HCT116 (cell line): Measurements from ENCODE around the gene CLEC4G. TPM values are rescaled to one million over a fixed set of nuclear protein-coding genes. Genes with fewer than 3 reads are reported as not detected.

Experiments
- ATAC-seq: fragments of 200-7000 bp; cut with Tn5 transposase; 2 replicates; pipeline ENCODE4 v1.9.1; 2020; ENCODE audit warnings: mild to moderate bottlenecking, moderate library complexity
- BruUV-seq: library from RNA; stranded (reverse); fragments of 400-500 nt; replicated peaks from 2 replicates; lab custom pipeline; 2021; lab: Mats Ljungman, UMichigan
- CTCF ChIA-PET: fragments of 300-600 bp; sonication (Branson Sonifier 250); formaldehyde crosslinking; loops from one replicate; lab custom pipeline; 2021; ENCODE audit warnings: antibody characterized with exemption; lab: Charles Lee
- POLR2A ChIA-PET: fragments of 300-600, 350-600 bp; sonication (Branson Sonifier 250); formaldehyde crosslinking; loops from one replicate; lab custom pipeline; 2021; ENCODE audit warnings: antibody characterized with exemption; lab: Charles Lee
- RAD21 ChIA-PET, 2 experiments: fragments of 300-600 bp; sonication (Branson Sonifier 250); formaldehyde crosslinking; loops; one replicate each; lab custom pipeline; 2023; ENCODE audit warnings: low total read pairs in 2 of 2; ENCODE audit not compliant: uncharacterized antibody in 2 of 2, unreplicated experiment in 2 of 2, low non-redundant PET in 1 of 2; lab: Charles Lee
- DNase-seq: peaks from one replicate; pipeline ENCODE4 v3.0.0-alpha.2; 2010; ENCODE audit warnings: low read depth, low spot score
- H2AFZ ChIP-seq: fragments of 200-600 bp; shearing (Covaris generic), sonication (generic); 2 replicates; pipeline ENCODE4 v1.6.1; 2017; ENCODE audit warnings: low read depth, mixed run types, mixed read lengths, antibody characterized with exemption, low read length; ENCODE audit not compliant: poor library complexity, severe bottlenecking
- H3K27ac ChIP-seq: 2 replicates; pipeline ENCODE4 v1.5.1; 2012; ENCODE audit warnings: low read depth, low read length
- H3K27me3 ChIP-seq: fragments of 200-600 bp; sonication (generic); 2 replicates; pipeline ENCODE4 v1.6.1; 2016; ENCODE audit warnings: mixed run types, low read length, mixed read lengths; ENCODE audit not compliant: insufficient read depth
- H3K36me3 ChIP-seq, 2 experiments: fragments of 200-500 bp in 1 of 2; fragments of 200-600 bp in 1 of 2; sonication (Bioruptor generic) in 1 of 2; sonication (generic) in 1 of 2; 2 replicates each; pipeline versions ENCODE4 v1.5.1 to v1.6.1; 2014 to 2016; ENCODE audit warnings: low read length in 2 of 2, inconsistent platforms in 1 of 2, mixed read lengths in 1 of 2, mixed run types in 1 of 2; ENCODE audit not compliant: insufficient read depth in 2 of 2, control insufficient read depth in 1 of 2
- H3K4me1 ChIP-seq, 2 experiments: fragments of 200-600 bp in 1 of 2; sonication (generic) in 1 of 2; 2 replicates each; pipeline versions ENCODE4 v1.5.1 to v1.6.1; 2012 to 2017; ENCODE audit warnings: low read length in 2 of 2, inconsistent platforms in 1 of 2, mild to moderate bottlenecking in 1 of 2, mixed read lengths in 1 of 2, mixed run types in 1 of 2, moderate library complexity in 1 of 2; ENCODE audit not compliant: insufficient read depth in 2 of 2, control insufficient read depth in 1 of 2
- H3K4me2 ChIP-seq: fragments of 200-600 bp; sonication (generic); 2 replicates; pipeline ENCODE4 v1.6.1; 2017; ENCODE audit warnings: mixed run types, low read length, mixed read lengths
- H3K4me3 ChIP-seq, 2 experiments: fragments of 200-600 bp in 1 of 2; sonication (generic) in 1 of 2; replicated peaks in 1 of 2; 2 replicates each; pipeline ENCODE4 v1.5.1; 2011 to 2016; ENCODE audit warnings: low read length in 2 of 2, control low read depth in 1 of 2, low read depth in 1 of 2, mild to moderate bottlenecking in 1 of 2, mixed read lengths in 1 of 2, mixed run types in 1 of 2
- H3K79me2 ChIP-seq: fragments of 200-600 bp; sonication (generic); 2 replicates; pipeline ENCODE4 v1.6.1; 2017; ENCODE audit warnings: mild to moderate bottlenecking, mixed run types, low read length, moderate library complexity, mixed read lengths; ENCODE audit not compliant: insufficient read depth
- H3K9ac ChIP-seq: fragments of 200-600 bp; sonication (generic); 2 replicates; pipeline ENCODE4 v1.6.1; 2016; ENCODE audit warnings: low read length, mixed read lengths
- H3K9me2 ChIP-seq: fragments of 200-600 bp; sonication (generic), shearing (Covaris generic); 2 replicates; pipeline ENCODE4 v1.6.1; 2017; ENCODE audit warnings: mixed run types, mild to moderate bottlenecking, moderate library complexity; ENCODE audit not compliant: insufficient read depth
- H3K9me3 ChIP-seq, 2 experiments: fragments of 200-500 bp in 1 of 2; fragments of 200-600 bp in 1 of 2; sonication (Bioruptor generic) in 1 of 2; sonication (generic) in 1 of 2; 2 replicates each; pipeline ENCODE4 v1.6.1; 2014 to 2017; ENCODE audit warnings: low read length in 2 of 2, mixed read lengths in 2 of 2, inconsistent platforms in 1 of 2, low read depth in 1 of 2, mild to moderate bottlenecking in 1 of 2, mixed run types in 1 of 2, moderate library complexity in 1 of 2; ENCODE audit not compliant: control insufficient read depth in 1 of 2, insufficient read depth in 1 of 2
- H4K20me1 ChIP-seq: fragments of 200-600 bp; sonication (generic), shearing (Covaris generic); 2 replicates; pipeline ENCODE4 v1.6.1; 2017; ENCODE audit warnings: mixed run types, mild to moderate bottlenecking, moderate library complexity; ENCODE audit not compliant: insufficient read depth
- CBX3 ChIP-seq: IDR thresholded peaks from 2 replicates; pipeline ENCODE4 v1.6.1; 2012; ENCODE audit warnings: low read depth
- CEBPB ChIP-seq: IDR thresholded peaks from 2 replicates; pipeline ENCODE4 v1.6.1; 2012; ENCODE audit warnings: low read depth
- EGR1 ChIP-seq: IDR thresholded peaks from 2 replicates; pipeline ENCODE4 v1.6.1; 2012; ENCODE audit warnings: low read depth
- ELF1 ChIP-seq: IDR thresholded peaks from 2 replicates; pipeline ENCODE4 v1.6.1; 2012; ENCODE audit warnings: low read depth, borderline replicate concordance
- FOSL1 ChIP-seq: IDR thresholded peaks from 2 replicates; pipeline ENCODE4 v1.6.1; 2012; ENCODE audit warnings: low read depth
- JUND ChIP-seq: IDR thresholded peaks from 2 replicates; pipeline ENCODE4 v1.6.1; 2012
- POLR2AphosphoS5 ChIP-seq: IDR thresholded peaks from 2 replicates; pipeline ENCODE4 v1.6.1; 2011; ENCODE audit warnings: mild to moderate bottlenecking, low read depth, low read length, moderate library complexity
- RAD21 ChIP-seq: IDR thresholded peaks from 2 replicates; pipeline ENCODE4 v1.6.1; 2012; ENCODE audit warnings: low read depth, mild to moderate bottlenecking
- SIN3A ChIP-seq: IDR thresholded peaks from 2 replicates; pipeline ENCODE4 v1.6.1; 2012; ENCODE audit warnings: low read depth
- SP1 ChIP-seq: IDR thresholded peaks from 2 replicates; pipeline ENCODE4 v1.6.1; 2012; ENCODE audit warnings: low read depth
- TCF7L2 ChIP-seq: IDR thresholded peaks from 2 replicates; pipeline ENCODE4 v1.7.0; 2011; ENCODE audit warnings: borderline replicate concordance, inconsistent platforms; ENCODE audit not compliant: insufficient read depth, insufficient read length; ENCODE audit errors: extremely low read depth
- YY1 ChIP-seq: IDR thresholded peaks from 2 replicates; pipeline ENCODE4 v1.6.1; 2011; ENCODE audit warnings: low read length, low read depth, moderate library complexity, mild to moderate bottlenecking; ENCODE audit not compliant: insufficient replicate concordance; ENCODE audit errors: extremely low read depth
- ZBTB33 ChIP-seq: IDR thresholded peaks from 2 replicates; pipeline ENCODE4 v1.6.1; 2011; ENCODE audit warnings: mild to moderate bottlenecking, low read length, moderate library complexity; ENCODE audit not compliant: insufficient replicate concordance; ENCODE audit errors: extremely low read depth
- ZFX ChIP-seq: fragments of 450-650 bp; IDR thresholded peaks from 2 replicates; pipeline ENCODE4 v1.6.1; 2017
- ZNF274 ChIP-seq: fragments of 200-500 bp; sonication (Bioruptor generic); IDR thresholded peaks from 2 replicates; pipeline ENCODE4 v1.6.1; 2014; ENCODE audit warnings: mild to moderate bottlenecking, low read depth, low read length, inconsistent platforms
- intact Hi-C: fragments of 100-400 bp; cut with micrococcal nuclease; formaldehyde crosslinking; loops from 2 replicates; pipeline ENCODE4 v1.10.0; 2022
- total RNA-seq: library from RNA; stranded (reverse); gene quantifications from one replicate; pipeline ENCODE4 v1.2.1, GENCODE V29; 2021; ENCODE audit not compliant: unreplicated experiment
- TF ChIP-seq, protein P1 (sequence below): IDR thresholded peaks from 2 replicates; pipeline ENCODE4 v1.6.1; 2012
- TF ChIP-seq, protein P2 (sequence below): IDR thresholded peaks from 2 replicates; pipeline ENCODE4 v1.6.1; 2012; ENCODE audit warnings: low read depth

CLEC4G gene
- total RNA-seq, 1 experiment from 2014 or later, result not detected

DNA sequence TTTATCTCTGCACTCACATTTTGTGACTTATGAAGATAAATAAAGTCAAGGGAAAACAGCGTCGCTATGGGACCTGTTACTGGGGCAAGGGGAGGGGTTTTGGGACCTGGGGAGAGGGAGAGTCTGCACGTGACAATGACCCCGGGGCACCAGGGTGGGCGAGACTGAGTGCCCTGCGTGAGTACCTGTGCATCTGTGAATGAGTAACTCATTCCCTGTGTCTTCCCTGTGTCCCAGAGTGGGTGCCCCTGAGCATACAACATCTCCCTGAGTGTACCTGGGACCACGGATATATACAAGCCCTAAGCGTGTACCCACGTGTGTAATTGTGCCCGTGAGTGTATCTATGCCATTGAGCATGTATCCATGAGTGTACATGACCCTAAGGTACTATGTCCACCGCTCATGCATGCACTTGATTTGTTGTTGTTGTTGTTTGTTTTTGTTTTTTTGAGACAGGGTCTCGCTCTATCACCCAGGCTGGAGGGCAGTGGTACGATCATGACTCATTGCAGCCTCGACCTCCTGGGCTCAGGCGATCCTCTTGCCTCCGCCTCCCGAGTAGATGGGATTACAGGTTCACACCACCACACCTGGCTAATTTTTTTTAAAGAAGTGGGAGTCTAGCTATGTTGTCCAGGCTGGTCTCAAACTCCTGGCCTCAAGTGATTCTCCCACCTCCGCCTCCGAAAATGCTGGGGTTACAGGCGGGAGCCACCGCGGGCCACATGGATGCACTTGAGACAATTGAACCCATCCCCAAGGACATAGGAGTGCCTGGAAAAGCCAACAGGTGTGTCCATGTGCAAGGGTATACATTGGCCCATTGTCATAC, 51.9 kb downstream of the CLEC4G start:
- CTCF ChIA-PET, result interaction anchor here (0.7 to 2.0 kb wide), 15 partner anchors 9 to 581 kb away, joined by 3 to 56 read pairs (median 7); partner anchors contain the start of genes PET100, RETN and XAB2
- intact Hi-C loops, result loop anchor here (1.0 to 10.0 kb wide), 3 partner anchors 112 to 325 kb away; no protein-coding TSS in a partner anchor
- Histone ChIP-seq H3K79me2 (peaks cover 21% of the 10 kb centered on the region; the same call in 1 of the 2 replicates), H3K9me2 (no peaks in the 10 kb centered on the region), H3K27me3 (no peaks in the 10 kb centered on the region), H3K4me3 (peak overlapping the region; percentile 40 to 95), H3K9ac (peak overlapping the region; percentile 90), H3K4me1 (peaks cover 3 to 26% of the 10 kb centered on the region in 2 experiments), H2AFZ (peak overlapping the region; percentile 42), H3K4me2 (peak overlapping the region; percentile 93), H4K20me1 (no peaks in the 10 kb centered on the region), H3K27ac (no peak overlapping the region; the same call in 1 of the 2 replicates), H3K36me3 (peaks cover 4 to 9% of the 10 kb centered on the region in 2 experiments; a peak in 3 of 4 replicates), H3K9me3 (no peaks in the 10 kb centered on the region)
- no peak for DNase-seq
- ATAC-seq, result peak; percentile 40
- RAD21 ChIA-PET, result interaction anchor here (0.8 to 1.9 kb wide), 5 partner anchors 112 to 326 kb away, joined by 3 to 19 read pairs (median 9); no protein-coding TSS in a partner anchor
- TF ChIP-seq ZNF274 (no peak), ZFX (no peak), ZBTB33 (no peak), POLR2AphosphoS5 (no peak), YY1 (no peak), SIN3A (no peak), CBX3 (no peak), CEBPB (no peak), RAD21 (no peak), FOSL1 (no peak), SP1 (no peak), EGR1 (no peak), JUND (no peak), ELF1 (no peak), TCF7L2 (no peak)
- TF ChIP-seq, protein P1, sequence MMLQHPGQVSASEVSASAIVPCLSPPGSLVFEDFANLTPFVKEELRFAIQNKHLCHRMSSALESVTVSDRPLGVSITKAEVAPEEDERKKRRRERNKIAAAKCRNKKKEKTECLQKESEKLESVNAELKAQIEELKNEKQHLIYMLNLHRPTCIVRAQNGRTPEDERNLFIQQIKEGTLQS, result no peak
- TF ChIP-seq, protein P2, sequence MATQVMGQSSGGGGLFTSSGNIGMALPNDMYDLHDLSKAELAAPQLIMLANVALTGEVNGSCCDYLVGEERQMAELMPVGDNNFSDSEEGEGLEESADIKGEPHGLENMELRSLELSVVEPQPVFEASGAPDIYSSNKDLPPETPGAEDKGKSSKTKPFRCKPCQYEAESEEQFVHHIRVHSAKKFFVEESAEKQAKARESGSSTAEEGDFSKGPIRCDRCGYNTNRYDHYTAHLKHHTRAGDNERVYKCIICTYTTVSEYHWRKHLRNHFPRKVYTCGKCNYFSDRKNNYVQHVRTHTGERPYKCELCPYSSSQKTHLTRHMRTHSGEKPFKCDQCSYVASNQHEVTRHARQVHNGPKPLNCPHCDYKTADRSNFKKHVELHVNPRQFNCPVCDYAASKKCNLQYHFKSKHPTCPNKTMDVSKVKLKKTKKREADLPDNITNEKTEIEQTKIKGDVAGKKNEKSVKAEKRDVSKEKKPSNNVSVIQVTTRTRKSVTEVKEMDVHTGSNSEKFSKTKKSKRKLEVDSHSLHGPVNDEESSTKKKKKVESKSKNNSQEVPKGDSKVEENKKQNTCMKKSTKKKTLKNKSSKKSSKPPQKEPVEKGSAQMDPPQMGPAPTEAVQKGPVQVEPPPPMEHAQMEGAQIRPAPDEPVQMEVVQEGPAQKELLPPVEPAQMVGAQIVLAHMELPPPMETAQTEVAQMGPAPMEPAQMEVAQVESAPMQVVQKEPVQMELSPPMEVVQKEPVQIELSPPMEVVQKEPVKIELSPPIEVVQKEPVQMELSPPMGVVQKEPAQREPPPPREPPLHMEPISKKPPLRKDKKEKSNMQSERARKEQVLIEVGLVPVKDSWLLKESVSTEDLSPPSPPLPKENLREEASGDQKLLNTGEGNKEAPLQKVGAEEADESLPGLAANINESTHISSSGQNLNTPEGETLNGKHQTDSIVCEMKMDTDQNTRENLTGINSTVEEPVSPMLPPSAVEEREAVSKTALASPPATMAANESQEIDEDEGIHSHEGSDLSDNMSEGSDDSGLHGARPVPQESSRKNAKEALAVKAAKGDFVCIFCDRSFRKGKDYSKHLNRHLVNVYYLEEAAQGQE, result no peak
- POLR2A ChIA-PET, result interaction anchor here (0.9 to 1.6 kb wide), 6 partner anchors 15 to 120 kb away, joined by 3 to 10 read pairs (median 3); no protein-coding TSS in a partner anchor
- no TSS peak for BruUV-seq
